ENCODE measurements around the gene MAST4. TPM values are rescaled to one million over a fixed set of nuclear protein-coding genes. Genes with fewer than 3 reads are reported as not detected.

MAST4 gene
- total and polyA plus RNA-seq, 2 donors (not counting 1 experiment from before 2014, with no cell fraction given), result 2.5 to 57.1 TPM

- Mint-ChIP-seq H3K9me3 (ENCODE audit: insufficient read depth) (no peaks in the 10 kb centered on the region), H3K27me3 (peaks cover 7% of the 10 kb centered on the region), H3K27ac (no peak overlapping the region), H3K4me3 (no peak overlapping the region), H3K4me1 (no peaks in the 10 kb centered on the region)
- POLR2A ChIA-PET, result no interaction called here
- Histone ChIP-seq H4K20me1 (ENCODE audit: control insufficient read depth, insufficient read depth, low read length, poor library complexity, severe bottlenecking) (no peaks in the 10 kb centered on the region), H3K27ac (ENCODE audit: low read length in 2 of 2) (no peak overlapping the region), H3K9me3 (ENCODE audit: control extremely low read depth in 1 of 3, control insufficient read depth in 2 of 3, insufficient read depth in 1 of 3, low read length in 2 of 3) (no peaks in the 10 kb centered on the region), H3K4me2 (replicated peaks; ENCODE audit: low read depth, low read length, poor library complexity, severe bottlenecking) (no peak overlapping the region), H2AFZ (ENCODE audit: insufficient read depth, low read depth, low read length, poor library complexity, severe bottlenecking) (no peak overlapping the region), H3K79me2 (ENCODE audit: control insufficient read depth, insufficient read depth, low read length) (no peaks in the 10 kb centered on the region), H3K9ac (ENCODE audit: low read length) (no peak overlapping the region), H3K36me3 (replicated peaks in 1 of 2; ENCODE audit: control extremely low read depth in 1 of 2, control insufficient read depth in 1 of 2, extremely low read depth in 1 of 2, insufficient read depth in 2 of 2, low read length in 1 of 2) (no peaks in the 10 kb centered on the region), H3K4me1 (ENCODE audit: control insufficient read depth in 2 of 2, insufficient read depth in 2 of 2, low read length in 2 of 2) (no peaks in the 10 kb centered on the region), H3K4me3 (ENCODE audit: control extremely low read depth in 1 of 5, extremely low read depth in 1 of 5, insufficient read depth in 1 of 5, low read depth in 2 of 5, low read length in 4 of 5) (no peak overlapping the region), H3K27me3 (replicated peaks in 1 of 4; ENCODE audit: control extremely low read depth in 1 of 4, control insufficient read depth in 3 of 4, insufficient read depth in 4 of 4, low read length in 3 of 4) (no peaks in the 10 kb centered on the region)
- DNase-seq (no peak), ATAC-seq (ENCODE audit: low read depth) (no peak)
- no peak for TF ChIP-seq EZH2 (IDR thresholded peaks at IDR 0.05; ENCODE audit: borderline replicate concordance, insufficient read depth, low read depth, low read length, poor library complexity, severe bottlenecking)
- TF ChIP-seq CTCF (IDR thresholded peaks at IDR 0.05), result no peak
- CTCF ChIA-PET, result interaction anchor here (0.6 kb wide), 2 partner anchors 9 to 376 kb away, joined by 3 to 4 read pairs; no protein-coding TSS in a partner anchor
- intact Hi-C loops (cut with micrococcal nuclease), result no loop called here
- WGBS (ENCODE audit: insufficient coverage), result 67% methylated on average over 1 of the region's 2 CpGs
Observed at GRCh38 chr5:66969963-66970362, 373.8 kb downstream of the MAST4 start.

GRCh38 chr5:66972004-66972403, 375.8 kb downstream of the MAST4 start:
- no peaks in the 10 kb centered on the region for H3K27me3 ChIP-seq (replicated peaks in 1 of 4; ENCODE audit: control extremely low read depth in 1 of 4, control insufficient read depth in 3 of 4, insufficient read depth in 4 of 4, low read length in 3 of 4)
- WGBS (ENCODE audit: insufficient coverage), result 100% methylated on average over 1 of the region's 2 CpGs
- TF ChIP-seq CTCF (IDR thresholded peaks at IDR 0.05), result no peak
- TF ChIP-seq EZH2 (IDR thresholded peaks at IDR 0.05; ENCODE audit: borderline replicate concordance, insufficient read depth, low read depth, low read length, poor library complexity, severe bottlenecking), result no peak

More at GRCh38 chr5:66972004-66972403, 375.8 kb downstream of the MAST4 start:
- H3K27ac ChIP-seq (ENCODE audit: low read length in 2 of 2), result no peak overlapping the region
- POLR2A ChIA-PET, result no interaction called here
- no peak for ATAC-seq (ENCODE audit: low read depth)
- H3K9ac ChIP-seq (ENCODE audit: low read length), result no peak overlapping the region
- H3K4me1 Mint-ChIP-seq, result no peaks in the 10 kb centered on the region
- DNase-seq, result no peak
- H3K4me1 ChIP-seq (ENCODE audit: control insufficient read depth in 2 of 2, insufficient read depth in 2 of 2, low read length in 2 of 2), result no peaks in the 10 kb centered on the region
- H3K79me2 ChIP-seq (ENCODE audit: control insufficient read depth, insufficient read depth, low read length), result no peaks in the 10 kb centered on the region
- no peak overlapping the region for H2AFZ ChIP-seq (ENCODE audit: insufficient read depth, low read depth, low read length, poor library complexity, severe bottlenecking)
- no peak overlapping the region for H3K4me3 ChIP-seq (ENCODE audit: control extremely low read depth in 1 of 5, extremely low read depth in 1 of 5, insufficient read depth in 1 of 5, low read depth in 2 of 5, low read length in 4 of 5)
- H4K20me1 ChIP-seq (ENCODE audit: control insufficient read depth, insufficient read depth, low read length, poor library complexity, severe bottlenecking), result no peaks in the 10 kb centered on the region
- peaks cover 7% of the 10 kb centered on the region for H3K27me3 Mint-ChIP-seq
- no peak overlapping the region for H3K4me2 ChIP-seq (replicated peaks; ENCODE audit: low read depth, low read length, poor library complexity, severe bottlenecking)
- H3K9me3 Mint-ChIP-seq (ENCODE audit: insufficient read depth), result no peaks in the 10 kb centered on the region
- no peaks in the 10 kb centered on the region for H3K9me3 ChIP-seq (ENCODE audit: control extremely low read depth in 1 of 3, control insufficient read depth in 2 of 3, insufficient read depth in 1 of 3, low read length in 2 of 3)
- no peak overlapping the region for H3K4me3 Mint-ChIP-seq
- H3K36me3 ChIP-seq (replicated peaks in 1 of 2; ENCODE audit: control extremely low read depth in 1 of 2, control insufficient read depth in 1 of 2, extremely low read depth in 1 of 2, insufficient read depth in 2 of 2, low read length in 1 of 2), result no peaks in the 10 kb centered on the region
- intact Hi-C loops (cut with micrococcal nuclease), result no loop called here
- CTCF ChIA-PET, result no interaction called here
- no peak overlapping the region for H3K27ac Mint-ChIP-seq

Data from B cell (primary cell).